GM12878 (cell line): ENCODE results near the gene POLD1. TPM values are rescaled to one million over a fixed set of nuclear protein-coding genes. Genes with fewer than 3 reads are reported as not detected.
A peak's percentile ranks its signal among the peaks of the same experiment; 100 is the strongest.

ENCODE experiments used
- ATAC-seq: fragments of 200-7000 bp; cut with Tn5 transposase; 3 replicates; pipeline ENCODE4 v1.9.1; 2020; ENCODE audit warnings: mild to moderate bottlenecking, moderate library complexity
- BruUV-seq: library from RNA; stranded (reverse); fragments of 400-500 nt; replicated peaks from 2 replicates; lab custom pipeline; 2021; lab: Mats Ljungman, UMichigan
- CTCF ChIA-PET: fragments of 300-600 bp; sonication (Branson Sonifier 250); formaldehyde crosslinking; extraction: SDS; loops from one replicate; lab custom pipeline; 2021; ENCODE audit warnings: inconsistent platforms; lab: Yijun Ruan, JAX
- POLR2A ChIA-PET: fragments of 350-600 bp; formaldehyde crosslinking; extraction: SDS; loops from one replicate; lab custom pipeline; 2021; ENCODE audit warnings: inconsistent platforms; lab: Charles Lee
- RAD21 ChIA-PET: fragments of 300-600 bp; sonication (Branson Sonifier 250); formaldehyde crosslinking; loops from one replicate; lab custom pipeline; 2023; ENCODE audit warnings: antibody characterized with exemption; ENCODE audit not compliant: unreplicated experiment; lab: Charles Lee
- SMC1A ChIA-PET: fragments of 300-600 bp; sonication (Branson Sonifier 250); formaldehyde crosslinking; loops from one replicate; lab custom pipeline; 2023; ENCODE audit not compliant: unreplicated experiment, uncharacterized antibody; lab: Charles Lee
- DNase-seq: peaks from one replicate; pipeline ENCODE4 v3.0.0-alpha.2; 2011; ENCODE audit warnings: low read depth, low spot score
- FAIRE-seq: peaks from 3 replicates; lab custom pipeline; 2011; peaks lifted over from hg19 to GRCh38; lab: Jason Lieb, UNC
- H2AFZ ChIP-seq: 2 replicates; pipeline ENCODE4 v1.6.0; 2011; ENCODE audit warnings: low read depth, low read length, control low read depth; ENCODE audit not compliant: control insufficient read depth
- H3K27ac ChIP-seq: 2 replicates; pipeline ENCODE4 v1.5.1; 2011; ENCODE audit warnings: control low read depth; ENCODE audit not compliant: control insufficient read depth, insufficient read depth
- H3K27me3 ChIP-seq, 2 experiments: replicated peaks in 1 of 2; 2 replicates each; pipeline versions ENCODE4 v1.6.0 to v1.6.1; 2011; ENCODE audit warnings: low read length in 1 of 2; ENCODE audit not compliant: control insufficient read depth in 2 of 2, insufficient read depth in 2 of 2
- H3K36me3 ChIP-seq, 2 experiments: 2 replicates each; pipeline ENCODE4 v1.5.1; 2011; ENCODE audit warnings: low read length in 1 of 2; ENCODE audit not compliant: control insufficient read depth in 2 of 2, insufficient read depth in 2 of 2
- H3K4me1 ChIP-seq: 2 replicates; pipeline ENCODE4 v1.6.1; 2011; ENCODE audit warnings: mild to moderate bottlenecking, low read length, moderate library complexity, mixed read lengths; ENCODE audit not compliant: control insufficient read depth, insufficient read depth
- H3K4me2 ChIP-seq: 2 replicates; pipeline ENCODE4 v1.6.0; 2011; ENCODE audit warnings: control low read depth; ENCODE audit not compliant: control insufficient read depth, insufficient read depth
- H3K4me3 ChIP-seq: fragments of 200-600 bp; sonication (generic); 2 replicates; pipeline ENCODE4 v1.5.1; 2016
- H3K79me2 ChIP-seq: 2 replicates; pipeline ENCODE4 v1.6.0; 2011; ENCODE audit warnings: low read length; ENCODE audit not compliant: control insufficient read depth, insufficient read depth
- H3K9ac ChIP-seq: 2 replicates; pipeline ENCODE4 v1.8.0; 2011; ENCODE audit warnings: low read length, control low read depth, mixed read lengths; ENCODE audit not compliant: control insufficient read depth, insufficient read depth
- H3K9me3 ChIP-seq: replicated peaks from 3 replicates; pipeline ENCODE4 v1.5.1; 2011; ENCODE audit warnings: mild to moderate bottlenecking, low read length; ENCODE audit not compliant: control insufficient read depth, insufficient read depth
- H4K20me1 ChIP-seq: 2 replicates; pipeline ENCODE4 v1.6.0; 2011; ENCODE audit not compliant: control insufficient read depth, insufficient read depth
- ATF3 ChIP-seq: IDR thresholded peaks from 2 replicates; pipeline ENCODE4 v1.6.1; 2011; ENCODE audit warnings: low read depth, mild to moderate bottlenecking, low read length, moderate library complexity, borderline replicate concordance; ENCODE audit errors: extremely low read depth
- CHD1 ChIP-seq: IDR thresholded peaks from 2 replicates; pipeline ENCODE4 v1.6.1; 2012; ENCODE audit warnings: low read depth, low read length, improper control_type of control experiment
- CHD4 ChIP-seq: fragments of 200-600 bp; sonication (generic); IDR thresholded peaks from 2 replicates; pipeline ENCODE4 v1.6.1; 2016; ENCODE audit warnings: mild to moderate bottlenecking
- ETV6 ChIP-seq, 2 experiments: fragments of 450-650 bp in 1 of 2; IDR thresholded peaks in 1 of 2; conservative IDR thresholded peaks in 1 of 2; 2 replicates each; pipeline ENCODE4 v1.6.1; 2014; ENCODE audit warnings: antibody characterized with exemption in 1 of 2, borderline replicate concordance in 1 of 2, low read depth in 1 of 2, mild to moderate bottlenecking in 1 of 2, moderate library complexity in 1 of 2
- IRF3 ChIP-seq: fragments of 450-650 bp; IDR thresholded peaks from 2 replicates; pipeline ENCODE4 v1.6.1; 2014; ENCODE audit warnings: mild to moderate bottlenecking
- JUNB ChIP-seq: IDR thresholded peaks from 2 replicates; pipeline ENCODE4 v1.6.1; 2016; ENCODE audit warnings: antibody characterized with exemption, mild to moderate bottlenecking
- PBX3 ChIP-seq: IDR thresholded peaks from 2 replicates; pipeline ENCODE4 v1.6.1; 2011; ENCODE audit warnings: mild to moderate bottlenecking, low read depth, low read length, moderate library complexity; ENCODE audit not compliant: insufficient replicate concordance
- RBBP5 ChIP-seq: fragments of 200-600 bp; sonication (generic); conservative IDR thresholded peaks from 2 replicates; pipeline ENCODE4 v1.6.1; 2016
- RUNX3 ChIP-seq: IDR thresholded peaks from 2 replicates; pipeline ENCODE4 v1.6.1; 2012; ENCODE audit warnings: low read length, inconsistent platforms
- SMARCA5 ChIP-seq: fragments of 450-650 bp; IDR thresholded peaks from 2 replicates; pipeline ENCODE4 v1.6.1; 2017; ENCODE audit warnings: mild to moderate bottlenecking
- WGBS: methylation state at CpG from one replicate; pipeline ENCODE4 v1.1.6; 2016; ENCODE audit warnings: low lambda C conversion rate; ENCODE audit not compliant: insufficient replicate concordance, insufficient coverage; ENCODE audit errors: missing lambda C conversion rate; 5-methylcytosine and 5-hydroxymethylcytosine counted together
- in situ Hi-C: fragments of 300-500 bp; cut with MboI; formaldehyde crosslinking; loops from 9 replicates; pipeline ENCODE4 v1.14.3; 2018; ENCODE audit warnings: mixed read lengths
- intact Hi-C: fragments of 100-400 bp; cut with micrococcal nuclease; formaldehyde crosslinking; loops from one replicate; pipeline ENCODE4 v1.14.2; 2022; ENCODE audit not compliant: unreplicated experiment
- polyA plus RNA-seq, 11 experiments: library from polyadenylated mRNA; depleted of rRNA in 4 of 11; unstranded in 6 of 11; stranded (reverse) in 5 of 11; fragments of >200 nt; fragmentation: Nextera tagmentation in 4 of 11; fragmentation: Illumina TruSeq in 1 of 11; extraction: Ambion mirVana in 4 of 11; extraction: Trizol in 1 of 11; gene quantifications; 1 replicate in 1 of 11; 2 replicates in 10 of 11; pipeline versions ENCODE4 v1.2.1 to v1.2.3, GENCODE V29; 2011 to 2016; ENCODE audit warnings: inconsistent platforms in 2 of 11, missing spikeins in 2 of 11, low read depth in 1 of 11
- total RNA-seq, 4 experiments: library from RNA; depleted of rRNA in 3 of 4; stranded (reverse); fragments of >200 nt in 3 of 4; fragmentation: Illumina TruSeq in 1 of 4; extraction: Trizol in 1 of 4; gene quantifications; 2 replicates each; pipeline versions ENCODE4 v1.2.1 to v1.2.3, GENCODE V29; 2013 to 2021
- TF ChIP-seq, protein P1 (sequence below): IDR thresholded peaks from 2 replicates; pipeline ENCODE4 v1.6.1; 2012; ENCODE audit warnings: low read length, inconsistent platforms
- TF ChIP-seq, protein P2 (sequence below): IDR thresholded peaks from 2 replicates; pipeline ENCODE4 v1.6.1; 2011; ENCODE audit warnings: borderline replicate concordance, low read depth, mild to moderate bottlenecking, moderate library complexity, mixed read lengths, low read length; ENCODE audit not compliant: insufficient read depth; ENCODE audit errors: extremely low read length
- TF ChIP-seq, protein P3 (sequence below): fragments of 450-650 bp; IDR thresholded peaks from 2 replicates; pipeline ENCODE4 v1.6.1; 2017; ENCODE audit warnings: mild to moderate bottlenecking, low read depth, inconsistent platforms; ENCODE audit not compliant: poor library complexity, severe bottlenecking

Gene POLD1
- total and polyA plus RNA-seq, 10 of the 15 experiments (the other 5 are each of a cell fraction or from before 2014, with no cell fraction given) = 0.76 to 165 (median 63.4) TPM

DNA sequence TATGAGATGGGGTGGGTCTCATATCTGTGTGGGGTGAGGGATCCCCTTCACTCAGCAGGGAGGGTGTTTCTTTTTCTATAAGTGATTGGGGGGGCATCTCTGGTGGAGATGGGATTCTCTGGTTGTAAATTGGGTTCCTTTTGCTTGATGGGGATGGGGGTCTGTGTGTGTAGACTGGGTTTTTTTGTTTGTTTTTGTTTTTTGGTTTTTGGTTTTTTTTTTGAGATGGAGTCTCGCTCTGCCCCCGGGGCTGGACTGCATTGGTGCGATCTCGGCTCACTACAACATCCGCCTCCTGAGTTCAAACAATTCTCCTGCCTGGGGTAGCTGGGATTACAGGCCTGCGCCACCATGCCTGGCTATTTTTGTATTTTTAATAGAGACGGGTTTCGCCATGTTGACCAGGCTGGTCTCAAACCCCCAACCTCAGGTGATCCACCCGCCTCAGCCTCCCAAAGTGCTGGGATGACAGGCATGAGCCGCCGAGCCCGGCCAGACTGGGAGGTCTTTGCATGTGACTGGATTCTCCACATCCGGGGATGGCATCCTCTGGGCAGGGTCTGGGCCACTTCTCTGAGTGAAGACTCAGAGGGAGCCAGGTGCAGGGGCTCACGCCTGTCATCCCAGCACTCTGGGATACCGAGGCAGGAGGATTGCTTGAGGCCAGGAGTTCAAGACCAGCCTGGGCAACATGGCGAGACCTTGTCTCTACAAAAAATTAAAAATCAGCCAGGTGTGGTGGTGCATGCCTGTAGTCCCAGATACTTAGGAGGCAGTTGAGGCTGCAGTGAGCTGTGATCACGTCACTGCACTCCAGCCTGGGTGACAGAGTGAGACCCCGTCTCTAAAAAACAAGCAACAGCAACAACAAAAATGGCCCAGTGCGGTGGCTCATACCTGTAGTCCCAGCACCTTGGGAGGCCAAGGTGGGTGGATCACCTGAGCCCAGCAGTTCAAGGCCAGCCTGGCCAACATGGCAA lies 49.3 kb downstream of the POLD1 start (continued):
- TF ChIP-seq IRF3 (no peak), CHD4 (no peak), RBBP5 (no peak), PBX3 (no peak)
- TF ChIP-seq, protein P1, sequence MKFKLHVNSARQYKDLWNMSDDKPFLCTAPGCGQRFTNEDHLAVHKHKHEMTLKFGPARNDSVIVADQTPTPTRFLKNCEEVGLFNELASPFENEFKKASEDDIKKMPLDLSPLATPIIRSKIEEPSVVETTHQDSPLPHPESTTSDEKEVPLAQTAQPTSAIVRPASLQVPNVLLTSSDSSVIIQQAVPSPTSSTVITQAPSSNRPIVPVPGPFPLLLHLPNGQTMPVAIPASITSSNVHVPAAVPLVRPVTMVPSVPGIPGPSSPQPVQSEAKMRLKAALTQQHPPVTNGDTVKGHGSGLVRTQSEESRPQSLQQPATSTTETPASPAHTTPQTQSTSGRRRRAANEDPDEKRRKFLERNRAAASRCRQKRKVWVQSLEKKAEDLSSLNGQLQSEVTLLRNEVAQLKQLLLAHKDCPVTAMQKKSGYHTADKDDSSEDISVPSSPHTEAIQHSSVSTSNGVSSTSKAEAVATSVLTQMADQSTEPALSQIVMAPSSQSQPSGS = no peak

DNA sequence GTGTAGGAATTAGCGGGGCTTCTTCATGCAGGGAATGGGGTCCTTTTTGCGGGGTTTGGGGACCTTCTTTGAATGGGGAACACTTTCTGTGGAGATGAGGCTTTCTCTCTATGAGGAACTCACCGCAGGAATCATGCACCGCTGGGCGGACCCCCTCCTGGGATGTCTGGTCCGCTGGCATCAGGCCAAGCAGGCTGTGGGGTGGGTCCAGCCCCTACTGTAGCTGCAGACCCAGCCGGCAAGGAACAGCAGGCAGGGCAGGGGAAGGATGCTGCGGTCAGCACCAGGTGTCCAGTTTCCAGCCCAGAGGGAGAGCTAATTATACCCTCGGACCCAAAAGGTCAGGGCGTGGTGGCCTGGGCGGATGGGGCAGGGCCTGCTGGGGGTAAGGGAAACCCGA lies 50.4 kb downstream of the POLD1 start:
- Histone ChIP-seq H4K20me1 (no peaks in the 10 kb centered on the region), H3K4me3 (no peak overlapping the region), H3K27ac (no peak overlapping the region), H3K9me3 (no peaks in the 10 kb centered on the region), H3K79me2 (no peaks in the 10 kb centered on the region), H3K4me1 (peaks cover 38% of the 10 kb centered on the region), H3K27me3 (peaks cover 0 to 4% of the 10 kb centered on the region in 2 experiments; a peak in 1 of 4 replicates), H3K9ac (no peak overlapping the region), H3K36me3 (no peaks in the 10 kb centered on the region), H2AFZ (no peak overlapping the region), H3K4me2 (peak overlapping the region; percentile 71)
- intact Hi-C loops = loop anchor here (5.0 kb wide), 1 partner anchor 87 kb away; no protein-coding TSS in a partner anchor
- no peak for ATAC-seq
- DNase-seq = no peak
- in situ Hi-C loops = no loop called here
- 2% methylated on average over 12 of the region's 12 CpGs for WGBS
- BruUV-seq = no TSS peak
- POLR2A ChIA-PET = interaction anchor here (0.6 to 1.6 kb wide), 4 partner anchors 17 to 104 kb away, joined by 3 to 4 read pairs (median 3); no protein-coding TSS in a partner anchor
- SMC1A ChIA-PET = no interaction called here
- CTCF ChIA-PET = no interaction called here
- no peak for FAIRE-seq
- RAD21 ChIA-PET = no interaction called here
- TF ChIP-seq ETV6 (conservative IDR thresholded peaks at IDR 0.05 in 1 of 2, IDR thresholded peaks at IDR 0.05 in 1 of 2; ENCODE audit: borderline replicate concordance in 1 of 2, low read depth in 1 of 2) (no peak), ATF3 (no peak), CHD1 (no peak), RUNX3 (no peak; the same call in 1 of the 2 replicates), JUNB (no peak), SMARCA5 (no peak)
- TF ChIP-seq, protein P2, sequence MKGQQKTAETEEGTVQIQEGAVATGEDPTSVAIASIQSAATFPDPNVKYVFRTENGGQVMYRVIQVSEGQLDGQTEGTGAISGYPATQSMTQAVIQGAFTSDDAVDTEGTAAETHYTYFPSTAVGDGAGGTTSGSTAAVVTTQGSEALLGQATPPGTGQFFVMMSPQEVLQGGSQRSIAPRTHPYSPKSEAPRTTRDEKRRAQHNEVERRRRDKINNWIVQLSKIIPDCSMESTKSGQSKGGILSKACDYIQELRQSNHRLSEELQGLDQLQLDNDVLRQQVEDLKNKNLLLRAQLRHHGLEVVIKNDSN = no peak
- TF ChIP-seq, protein P3, sequence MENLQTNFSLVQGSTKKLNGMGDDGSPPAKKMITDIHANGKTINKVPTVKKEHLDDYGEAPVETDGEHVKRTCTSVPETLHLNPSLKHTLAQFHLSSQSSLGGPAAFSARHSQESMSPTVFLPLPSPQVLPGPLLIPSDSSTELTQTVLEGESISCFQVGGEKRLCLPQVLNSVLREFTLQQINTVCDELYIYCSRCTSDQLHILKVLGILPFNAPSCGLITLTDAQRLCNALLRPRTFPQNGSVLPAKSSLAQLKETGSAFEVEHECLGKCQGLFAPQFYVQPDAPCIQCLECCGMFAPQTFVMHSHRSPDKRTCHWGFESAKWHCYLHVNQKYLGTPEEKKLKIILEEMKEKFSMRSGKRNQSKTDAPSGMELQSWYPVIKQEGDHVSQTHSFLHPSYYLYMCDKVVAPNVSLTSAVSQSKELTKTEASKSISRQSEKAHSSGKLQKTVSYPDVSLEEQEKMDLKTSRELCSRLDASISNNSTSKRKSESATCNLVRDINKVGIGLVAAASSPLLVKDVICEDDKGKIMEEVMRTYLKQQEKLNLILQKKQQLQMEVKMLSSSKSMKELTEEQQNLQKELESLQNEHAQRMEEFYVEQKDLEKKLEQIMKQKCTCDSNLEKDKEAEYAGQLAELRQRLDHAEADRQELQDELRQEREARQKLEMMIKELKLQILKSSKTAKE = no peak
